Keratinocyte (primary cell): Measurements from ENCODE around the gene PPCS. TPM values are rescaled to one million over a fixed set of nuclear protein-coding genes. Genes with fewer than 3 reads are reported as not detected.
"Not testable (repeated sequence)": the region's sequence is repeated elsewhere in the genome, so short reads cannot be mapped to it uniquely, and the experiment has no call there.

Experiments used
- DNase-seq: peaks from one replicate; pipeline ENCODE4 v3.0.0-alpha.2; 2011; ENCODE audit warnings: low read depth, missing footprints, low spot score
- FAIRE-seq: peaks from 2 replicates; lab custom pipeline; 2011; peaks lifted over from hg19 to GRCh38; lab: Jason Lieb, UNC
- H2AFZ ChIP-seq: 2 replicates; pipeline ENCODE4 v1.6.0; 2012; ENCODE audit warnings: low read length, control low read depth, inconsistent platforms; ENCODE audit not compliant: control insufficient read depth
- H3K27ac ChIP-seq: 2 replicates; pipeline ENCODE4 v1.5.1; 2011; ENCODE audit warnings: low read length; ENCODE audit not compliant: control insufficient read depth, insufficient read depth
- H3K27me3 ChIP-seq: 3 replicates; pipeline ENCODE4 v1.6.0; 2011; ENCODE audit warnings: low read length; ENCODE audit not compliant: control insufficient read depth, insufficient read depth; ENCODE audit errors: extremely low read depth
- H3K36me3 ChIP-seq, 2 experiments: 2 replicates in 1 of 2; 3 replicates in 1 of 2; pipeline ENCODE4 v1.5.1; 2011; ENCODE audit warnings: low read length in 2 of 2, mild to moderate bottlenecking in 1 of 2; ENCODE audit not compliant: control insufficient read depth in 2 of 2, insufficient read depth in 2 of 2; ENCODE audit errors: extremely low read depth in 1 of 2
- H3K4me1 ChIP-seq: 3 replicates; pipeline ENCODE4 v1.5.1; 2011; ENCODE audit warnings: low read length; ENCODE audit not compliant: control insufficient read depth, insufficient read depth; ENCODE audit errors: extremely low read depth
- H3K4me2 ChIP-seq: 3 replicates; pipeline ENCODE4 v1.6.0; 2011; ENCODE audit warnings: low read depth, low read length; ENCODE audit not compliant: control insufficient read depth, insufficient read depth; ENCODE audit errors: extremely low read depth
- H3K4me3 ChIP-seq, 3 experiments: fragments of 200-600 bp in 1 of 3; sonication (generic) in 1 of 3; 2 replicates in 2 of 3; 3 replicates in 1 of 3; pipeline ENCODE4 v1.5.1; 2011 to 2016; ENCODE audit warnings: low read length in 3 of 3, mild to moderate bottlenecking in 3 of 3, control low read depth in 2 of 3, inconsistent platforms in 1 of 3, low read depth in 1 of 3, mixed read lengths in 1 of 3, mixed run types in 1 of 3, moderate library complexity in 1 of 3; ENCODE audit not compliant: control insufficient read depth in 2 of 3, insufficient read depth in 2 of 3; ENCODE audit errors: extremely low read depth in 1 of 3
- H3K79me2 ChIP-seq: 2 replicates; pipeline ENCODE4 v1.6.0; 2012; ENCODE audit warnings: low read length; ENCODE audit not compliant: control insufficient read depth, insufficient read depth
- H3K9ac ChIP-seq: 3 replicates; pipeline ENCODE4 v1.6.0; 2011; ENCODE audit warnings: low read length; ENCODE audit not compliant: control insufficient read depth, insufficient read depth; ENCODE audit errors: extremely low read depth
- H3K9me1 ChIP-seq: 3 replicates; pipeline ENCODE4 v1.6.0; 2011; ENCODE audit warnings: low read length; ENCODE audit not compliant: control insufficient read depth, insufficient read depth; ENCODE audit errors: extremely low read depth
- H3K9me3 ChIP-seq: 2 replicates; pipeline ENCODE4 v1.5.1; 2012; ENCODE audit warnings: low read depth, low read length; ENCODE audit not compliant: control insufficient read depth
- H4K20me1 ChIP-seq: 3 replicates; pipeline ENCODE4 v1.6.0; 2011; ENCODE audit warnings: low read length; ENCODE audit not compliant: control insufficient read depth, insufficient read depth; ENCODE audit errors: extremely low read depth
- EZH2 ChIP-seq: IDR thresholded peaks from one replicate; pipeline ENCODE4 v1.6.1; 2012; ENCODE audit warnings: inconsistent platforms, mild to moderate bottlenecking, low read length, moderate library complexity
- dilution Hi-C: fragments of 300-500 bp; cut with MboI; formaldehyde crosslinking; loops from one replicate; pipeline ENCODE4 v1.7.0; 2020; ENCODE audit warnings: low sequenced_read_pairs; ENCODE audit not compliant: extremely low pct_ligation_motif_present
- polyA plus RNA-seq, 5 experiments: library from polyadenylated mRNA; depleted of rRNA in 3 of 5; stranded (reverse) in 3 of 5; stranded (forward) in 1 of 5; unstranded in 1 of 5; fragments of >200 nt; gene quantifications; 1 replicate in 1 of 5; 2 replicates in 3 of 5; 3 replicates in 1 of 5; pipeline versions ENCODE4 v1.2.1 to v1.2.3, GENCODE V29; 2011 to 2012; ENCODE audit warnings: missing spikeins in 2 of 5, low read depth in 1 of 5, low replicate concordance in 1 of 5
- TF ChIP-seq, protein P1 (sequence below), 3 experiments: IDR thresholded peaks in 1 of 3; conservative IDR thresholded peaks in 1 of 3; optimal IDR thresholded peaks in 1 of 3; 2 replicates in 2 of 3; 3 replicates in 1 of 3; pipeline versions ENCODE3 to v1.5.1; 2011; ENCODE audit warnings: low read length in 3 of 3, mild to moderate bottlenecking in 3 of 3, moderate library complexity in 2 of 3, control low read depth in 1 of 3, inconsistent platforms in 1 of 3; ENCODE audit not compliant: insufficient read depth in 2 of 3; ENCODE audit errors: extremely low read depth in 1 of 3

Gene PPCS
- polyA plus RNA-seq, 1 donor (not counting 4 experiments of a cell fraction or from before 2014, with no cell fraction given) = 47.3 TPM

GRCh38 chr1:42484382-42484781, 28.0 kb downstream of the PPCS start:
- dilution Hi-C loops = no loop called here
- Histone ChIP-seq H3K9me1 (no peaks in the 10 kb centered on the region), H3K36me3 (no peaks in the 10 kb centered on the region), H3K4me2 (no peak overlapping the region), H4K20me1 (no peaks in the 10 kb centered on the region), H2AFZ (no peak overlapping the region), H3K79me2 (no peaks in the 10 kb centered on the region), H3K27ac (no peak overlapping the region), H3K9ac (no peak overlapping the region), H3K4me3 (no peak overlapping the region), H3K4me1 (peaks cover 4% of the 10 kb centered on the region), H3K9me3 (no peaks in the 10 kb centered on the region), H3K27me3 (no peaks in the 10 kb centered on the region)
- TF ChIP-seq EZH2 = no peak
- TF ChIP-seq, protein P1, sequence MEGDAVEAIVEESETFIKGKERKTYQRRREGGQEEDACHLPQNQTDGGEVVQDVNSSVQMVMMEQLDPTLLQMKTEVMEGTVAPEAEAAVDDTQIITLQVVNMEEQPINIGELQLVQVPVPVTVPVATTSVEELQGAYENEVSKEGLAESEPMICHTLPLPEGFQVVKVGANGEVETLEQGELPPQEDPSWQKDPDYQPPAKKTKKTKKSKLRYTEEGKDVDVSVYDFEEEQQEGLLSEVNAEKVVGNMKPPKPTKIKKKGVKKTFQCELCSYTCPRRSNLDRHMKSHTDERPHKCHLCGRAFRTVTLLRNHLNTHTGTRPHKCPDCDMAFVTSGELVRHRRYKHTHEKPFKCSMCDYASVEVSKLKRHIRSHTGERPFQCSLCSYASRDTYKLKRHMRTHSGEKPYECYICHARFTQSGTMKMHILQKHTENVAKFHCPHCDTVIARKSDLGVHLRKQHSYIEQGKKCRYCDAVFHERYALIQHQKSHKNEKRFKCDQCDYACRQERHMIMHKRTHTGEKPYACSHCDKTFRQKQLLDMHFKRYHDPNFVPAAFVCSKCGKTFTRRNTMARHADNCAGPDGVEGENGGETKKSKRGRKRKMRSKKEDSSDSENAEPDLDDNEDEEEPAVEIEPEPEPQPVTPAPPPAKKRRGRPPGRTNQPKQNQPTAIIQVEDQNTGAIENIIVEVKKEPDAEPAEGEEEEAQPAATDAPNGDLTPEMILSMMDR (optimal IDR thresholded peaks at IDR 0.05 in 1 of 3, IDR thresholded peaks at IDR 0.05 in 1 of 3, conservative IDR thresholded peaks at IDR 0.05 in 1 of 3; ENCODE audit: extremely low read depth in 1 of 3, insufficient read depth in 2 of 3, low read length in 3 of 3) = no peak
- FAIRE-seq (peak; percentile 56), DNase-seq (no peak)

DNA sequence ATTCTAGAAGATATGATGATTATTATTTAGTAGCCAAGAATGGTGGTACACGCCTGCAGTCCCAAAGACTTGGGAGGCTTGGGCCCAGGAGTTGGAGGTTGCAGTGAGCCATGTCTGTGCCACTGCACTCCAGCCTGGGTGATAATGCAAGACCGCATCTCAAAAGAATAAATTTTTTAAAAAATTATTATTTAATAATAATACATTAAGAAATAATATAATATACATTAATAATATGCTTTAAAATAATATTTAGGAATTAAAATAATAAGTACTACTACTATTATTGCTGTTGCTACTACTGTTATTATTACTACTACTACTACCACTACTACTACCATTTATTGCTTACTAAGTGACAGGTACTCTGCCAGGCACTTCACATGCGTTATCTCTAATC, 33.9 kb downstream of the PPCS start:
- H3K9ac ChIP-seq = no peak overlapping the region
- H4K20me1 ChIP-seq = no peaks in the 10 kb centered on the region
- no peaks in the 10 kb centered on the region for H3K36me3 ChIP-seq
- H3K9me3 ChIP-seq = no peaks in the 10 kb centered on the region
- H3K79me2 ChIP-seq = no peaks in the 10 kb centered on the region
- no peaks in the 10 kb centered on the region for H3K27me3 ChIP-seq
- H2AFZ ChIP-seq = no peak overlapping the region
- FAIRE-seq (no peak), DNase-seq (no peak)
- no peak overlapping the region for H3K4me3 ChIP-seq
- no peak overlapping the region for H3K4me2 ChIP-seq
- dilution Hi-C loops = no loop called here
- no peaks in the 10 kb centered on the region for H3K9me1 ChIP-seq
- no peak for TF ChIP-seq EZH2
- TF ChIP-seq, protein P1 (optimal IDR thresholded peaks at IDR 0.05 in 1 of 3, IDR thresholded peaks at IDR 0.05 in 1 of 3, conservative IDR thresholded peaks at IDR 0.05 in 1 of 3; ENCODE audit: extremely low read depth in 1 of 3, insufficient read depth in 2 of 3, low read length in 3 of 3) = no peak
- no peaks in the 10 kb centered on the region for H3K4me1 ChIP-seq
- no peak overlapping the region for H3K27ac ChIP-seq

DNA sequence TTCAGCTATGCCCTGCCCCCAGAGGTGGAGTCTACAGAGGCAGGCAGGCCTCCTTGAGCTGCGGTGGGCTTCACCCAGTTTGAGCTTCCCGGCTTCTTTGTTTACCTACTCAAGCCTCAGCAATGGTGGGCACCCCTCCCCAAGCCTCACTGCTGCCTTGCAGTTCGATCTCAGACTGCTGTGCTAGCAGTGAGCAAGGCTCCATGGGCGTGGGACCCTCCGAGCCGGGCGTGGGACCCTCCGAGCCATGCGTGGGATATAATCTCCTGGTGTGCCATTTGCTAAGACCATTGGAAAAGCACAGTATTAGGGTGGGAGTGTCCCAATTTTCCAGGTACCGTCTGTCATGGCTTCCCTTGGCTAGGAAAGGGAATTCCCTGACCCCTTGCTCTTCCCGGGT, 45.7 kb downstream of the PPCS start:
- H3K9ac ChIP-seq, H3K36me3 ChIP-seq, H3K79me2 ChIP-seq, H3K9me1 ChIP-seq, H2AFZ ChIP-seq, DNase-seq, H3K4me2 ChIP-seq, FAIRE-seq, H3K4me3 ChIP-seq, H3K27ac ChIP-seq, H3K27me3 ChIP-seq, H3K4me1 ChIP-seq, H3K9me3 ChIP-seq, H4K20me1 ChIP-seq, dilution Hi-C loops: not testable (repeated sequence)
